H1 (cell line): ENCODE data around the gene TSHZ2. TPM values are rescaled to one million over a fixed set of nuclear protein-coding genes. Genes with fewer than 3 reads are reported as not detected.

Source experiments
- CTCF ChIA-PET: fragments of 300-600 bp; sonication (Branson Sonifier 250); formaldehyde crosslinking; loops from one replicate; lab custom pipeline; 2021; ENCODE audit not compliant: partially characterized antibody; lab: Charles Lee
- POLR2A ChIA-PET: fragments of 300-600 bp; sonication (Branson Sonifier 250); formaldehyde crosslinking; loops from one replicate; lab custom pipeline; 2021; ENCODE audit warnings: inconsistent platforms; ENCODE audit not compliant: partially characterized antibody; lab: Charles Lee
- DNase-seq, 2 experiments: peaks; one replicate each; pipeline versions ENCODE4 v3.0.0 to v3.0.0-alpha.2; 2010 to 2022; ENCODE audit warnings: low spot score in 2 of 2, low read depth in 1 of 2, mixed read lengths in 1 of 2
- FAIRE-seq: peaks from 2 replicates; lab custom pipeline; 2011; peaks lifted over from hg19 to GRCh38; lab: Jason Lieb, UNC
- H2AFZ ChIP-seq: 2 replicates; pipeline ENCODE4 v1.8.1; 2012; ENCODE audit warnings: low read length, inconsistent platforms
- H2AK5ac ChIP-seq: 2 replicates; pipeline ENCODE4 v1.6.1; 2013; ENCODE audit warnings: low read depth, low read length
- H2BK120ac ChIP-seq: replicated peaks from 2 replicates; pipeline ENCODE3; 2013; ENCODE audit warnings: low read depth, low read length, inconsistent platforms
- H2BK12ac ChIP-seq: 2 replicates; pipeline ENCODE4 v1.6.1; 2013; ENCODE audit warnings: low read depth, low read length
- H2BK15ac ChIP-seq: 2 replicates; pipeline ENCODE4 v1.6.1; 2013; ENCODE audit warnings: low read length
- H2BK20ac ChIP-seq: 2 replicates; pipeline ENCODE4 v1.6.1; 2013; ENCODE audit warnings: low read length
- H2BK5ac ChIP-seq: 2 replicates; pipeline ENCODE4 v1.6.1; 2013; ENCODE audit warnings: low read depth, low read length
- H3K14ac ChIP-seq: 2 replicates; pipeline ENCODE4 v1.6.1; 2013; ENCODE audit warnings: inconsistent platforms; ENCODE audit not compliant: insufficient read length
- H3K18ac ChIP-seq: 2 replicates; pipeline ENCODE4 v1.6.1; 2013; ENCODE audit warnings: low read length; ENCODE audit errors: extremely low read depth
- H3K23ac ChIP-seq: 2 replicates; pipeline ENCODE4 v1.6.1; 2013; ENCODE audit warnings: inconsistent platforms; ENCODE audit not compliant: insufficient read length
- H3K23me2 ChIP-seq: 2 replicates; pipeline ENCODE4 v1.6.1; 2013; ENCODE audit warnings: low read depth, low read length
- H3K27ac ChIP-seq: 2 replicates; pipeline ENCODE4 v1.6.1; 2011; ENCODE audit warnings: low read depth, low read length, inconsistent platforms
- H3K27me3 ChIP-seq, 4 experiments: replicated peaks in 1 of 4; 1 replicate in 1 of 4; 2 replicates in 3 of 4; pipeline versions ENCODE4 v1.6.1 to v1.8.1; 2011 to 2013; ENCODE audit warnings: low read length in 3 of 4, mild to moderate bottlenecking in 3 of 4, inconsistent platforms in 2 of 4, mixed read lengths in 2 of 4, moderate library complexity in 1 of 4; ENCODE audit not compliant: control insufficient read depth in 3 of 4, insufficient read depth in 3 of 4; ENCODE audit errors: extremely low read depth in 1 of 4
- H3K36me3 ChIP-seq, 4 experiments: 2 replicates each; pipeline versions ENCODE4 v1.6.1 to v1.8.1; 2011 to 2013; ENCODE audit warnings: mild to moderate bottlenecking in 4 of 4, low read length in 3 of 4, moderate library complexity in 2 of 4, control low read depth in 1 of 4, inconsistent platforms in 1 of 4; ENCODE audit not compliant: insufficient read depth in 4 of 4, control insufficient read depth in 2 of 4
- H3K4ac ChIP-seq: replicated peaks from 2 replicates; pipeline ENCODE3; 2013; ENCODE audit warnings: low read length, low read depth, mixed read lengths, inconsistent platforms; ENCODE audit not compliant: insufficient read length
- H3K4me1 ChIP-seq, 4 experiments: replicated peaks in 1 of 4; 1 replicate in 1 of 4; 2 replicates in 3 of 4; pipeline versions ENCODE4 v1.6.1 to v1.8.1; 2011 to 2013; ENCODE audit warnings: low read length in 3 of 4, inconsistent platforms in 2 of 4, mixed read lengths in 1 of 4; ENCODE audit not compliant: insufficient read depth in 4 of 4, control insufficient read depth in 3 of 4
- H3K4me2 ChIP-seq, 2 experiments: 2 replicates each; pipeline versions ENCODE4 v1.6.1 to v1.8.1; 2011 to 2013; ENCODE audit warnings: low read depth in 2 of 2, low read length in 2 of 2, control low read depth in 1 of 2, inconsistent platforms in 1 of 2, mild to moderate bottlenecking in 1 of 2; ENCODE audit not compliant: insufficient read depth in 1 of 2
- H3K4me3 ChIP-seq, 4 experiments: fragments of 200-600, 300-600 bp in 1 of 4; sonication (generic), shearing (Covaris generic), sonication (Bioruptor Twin) in 1 of 4; 2 replicates each; pipeline versions ENCODE4 v1.5.1 to v1.8.1; 2011 to 2016; ENCODE audit warnings: low read length in 4 of 4, low read depth in 3 of 4, control low read depth in 2 of 4, inconsistent platforms in 2 of 4, mild to moderate bottlenecking in 2 of 4, mixed read lengths in 1 of 4, moderate library complexity in 1 of 4; ENCODE audit not compliant: insufficient read depth in 2 of 4; ENCODE audit errors: extremely low read depth in 1 of 4
- H3K56ac ChIP-seq: replicated peaks from 2 replicates; pipeline ENCODE3; 2013; ENCODE audit warnings: low read depth, mild to moderate bottlenecking, mixed read lengths, low read length, inconsistent platforms; ENCODE audit not compliant: insufficient read length
- H3K79me1 ChIP-seq: 2 replicates; pipeline ENCODE4 v1.6.1; 2013; ENCODE audit warnings: low read depth, low read length, control low read depth
- H3K79me2 ChIP-seq, 2 experiments: 2 replicates each; pipeline versions ENCODE4 v1.6.1 to v1.8.1; 2012 to 2013; ENCODE audit warnings: low read length in 2 of 2, mild to moderate bottlenecking in 2 of 2, inconsistent platforms in 1 of 2; ENCODE audit not compliant: insufficient read depth in 2 of 2, control insufficient read depth in 1 of 2
- H3K9ac ChIP-seq, 4 experiments: replicated peaks in 1 of 4; 1 replicate in 1 of 4; 2 replicates in 3 of 4; pipeline versions ENCODE4 v1.6.1 to v1.8.1; 2011 to 2013; ENCODE audit warnings: low read depth in 3 of 4, low read length in 3 of 4, control low read depth in 2 of 4, mild to moderate bottlenecking in 2 of 4, moderate library complexity in 2 of 4, inconsistent platforms in 1 of 4; ENCODE audit errors: extremely low read depth in 1 of 4
- H3K9me3 ChIP-seq, 2 experiments: 2 replicates each; pipeline versions ENCODE4 v1.6.1 to v1.8.1; 2012 to 2013; ENCODE audit warnings: mild to moderate bottlenecking in 2 of 2, moderate library complexity in 2 of 2, control low read depth in 1 of 2, inconsistent platforms in 1 of 2, low read depth in 1 of 2, low read length in 1 of 2, mixed read lengths in 1 of 2; ENCODE audit not compliant: insufficient read depth in 2 of 2
- H4K20me1 ChIP-seq, 2 experiments: replicated peaks in 1 of 2; 2 replicates each; pipeline versions ENCODE3 to v1.8.1; 2011 to 2013; ENCODE audit warnings: inconsistent platforms in 2 of 2, low read length in 2 of 2, mild to moderate bottlenecking in 1 of 2; ENCODE audit not compliant: insufficient read depth in 2 of 2, control insufficient read depth in 1 of 2
- H4K5ac ChIP-seq: 2 replicates; pipeline ENCODE4 v1.6.1; 2013; ENCODE audit warnings: low read length, low read depth, mixed read lengths, inconsistent platforms; ENCODE audit not compliant: insufficient read length
- H4K8ac ChIP-seq: 2 replicates; pipeline ENCODE4 v1.8.0; 2013; ENCODE audit warnings: mild to moderate bottlenecking, moderate library complexity, low read length, inconsistent platforms; ENCODE audit not compliant: insufficient read depth; ENCODE audit errors: extremely low read depth
- H4K91ac ChIP-seq: replicated peaks from 2 replicates; pipeline ENCODE3; 2013; ENCODE audit warnings: low read length, mixed read lengths, inconsistent platforms; ENCODE audit not compliant: insufficient read length
- BCL11A ChIP-seq, 2 experiments: IDR thresholded peaks; one replicate each; pipeline ENCODE4 v1.6.1; 2011; ENCODE audit warnings: low read depth in 2 of 2, low read length in 2 of 2, mild to moderate bottlenecking in 2 of 2
- CBX5 ChIP-seq: fragments of 300-800, 300-1000 bp; sonication (generic); IDR thresholded peaks from 2 replicates; pipeline ENCODE4 v1.7.1; 2016; ENCODE audit warnings: antibody characterized with exemption, low read length, low read depth
- CHD1 ChIP-seq: IDR thresholded peaks from 2 replicates; pipeline ENCODE4 v1.6.1; 2012; ENCODE audit warnings: low read depth, low read length, improper control_type of control experiment
- CHD2 ChIP-seq: IDR thresholded peaks from 2 replicates; pipeline ENCODE4 v1.6.1; 2012; ENCODE audit warnings: low read length, improper control_type of control experiment
- JUND ChIP-seq: IDR thresholded peaks from 2 replicates; pipeline ENCODE4 v1.6.1; 2011; ENCODE audit warnings: mild to moderate bottlenecking, improper control_type of control experiment, low read length
- KDM4A ChIP-seq: IDR thresholded peaks from one replicate; pipeline ENCODE4 v1.7.1; 2012; ENCODE audit warnings: low read depth, mild to moderate bottlenecking, moderate library complexity, low read length, inconsistent platforms; ENCODE audit not compliant: severe bottlenecking
- PHF8 ChIP-seq: fragments of 200-600 bp; sonication (generic); conservative IDR thresholded peaks from 2 replicates; pipeline ENCODE4 v1.7.1; 2012; ENCODE audit warnings: low read depth, mild to moderate bottlenecking, inconsistent platforms, low read length, moderate library complexity
- POLR2AphosphoS5 ChIP-seq: IDR thresholded peaks from 2 replicates; pipeline ENCODE4 v1.6.1; 2011; ENCODE audit warnings: low read depth, low read length
- RNF2 ChIP-seq: fragments of 200-900, 300-1000 bp; sonication (generic); IDR thresholded peaks from 2 replicates; pipeline ENCODE4 v1.7.1; 2016; ENCODE audit warnings: borderline replicate concordance, low read depth, mild to moderate bottlenecking, antibody characterized with exemption, low read length; ENCODE audit not compliant: poor library complexity, severe bottlenecking; ENCODE audit errors: missing control alignments
- SAP30 ChIP-seq: fragments of 300-600 bp; sonication (generic); IDR thresholded peaks from 2 replicates; pipeline ENCODE4 v1.7.1; 2012; ENCODE audit warnings: low read length, moderate library complexity, mild to moderate bottlenecking, inconsistent platforms; ENCODE audit not compliant: insufficient read depth, insufficient replicate concordance
- SIX5 ChIP-seq: IDR thresholded peaks from 2 replicates; pipeline ENCODE4 v1.6.1; 2011; ENCODE audit warnings: mild to moderate bottlenecking, low read depth, low read length
- SRF ChIP-seq: IDR thresholded peaks from 2 replicates; pipeline ENCODE4 v1.6.1; 2011; ENCODE audit warnings: mild to moderate bottlenecking, low read depth, low read length, moderate library complexity
- TCF12 ChIP-seq: IDR thresholded peaks from 2 replicates; pipeline ENCODE4 v1.6.1; 2011; ENCODE audit warnings: low read depth, mild to moderate bottlenecking, low read length
- YY1 ChIP-seq: IDR thresholded peaks from 2 replicates; pipeline ENCODE4 v1.6.1; 2011; ENCODE audit warnings: low read depth, mild to moderate bottlenecking, low read length
- WGBS, 2 experiments: shearing (Covaris generic) in 1 of 2; methylation state at CpG; one replicate each; pipeline versions ENCODE4 v1.1.6 to v1.1.7; 2013 to 2015; ENCODE audit warnings: low lambda C conversion rate in 2 of 2, mixed read lengths in 2 of 2, inconsistent platforms in 1 of 2, low coverage in 1 of 2, missing lambda C conversion rate in 1 of 2; ENCODE audit not compliant: insufficient replicate concordance in 2 of 2, insufficient coverage in 1 of 2, insufficient read length in 1 of 2; ENCODE audit errors: extremely low coverage in 1 of 2, missing lambda C conversion rate in 1 of 2; 5-methylcytosine and 5-hydroxymethylcytosine counted together
- polyA plus RNA-seq, 7 experiments: library from polyadenylated mRNA; depleted of rRNA in 3 of 7; stranded (reverse) in 5 of 7; unstranded in 2 of 7; fragments of >200 nt in 5 of 7; fragments of 200-250 nt in 2 of 7; gene quantifications; 1 replicate in 5 of 7; 2 replicates in 1 of 7; 4 replicates in 1 of 7; pipeline versions ENCODE4 v1.2.1 to v1.2.3, GENCODE V29; 2011 to 2013; ENCODE audit warnings: missing spikeins in 2 of 7, mixed read lengths in 2 of 7
- total RNA-seq: library from RNA; stranded (reverse); fragmentation: NEBNext Ultra II Directional; extraction: Animal tissue kit (Norgen Biotek cat#: 25700); gene quantifications from 2 replicates; pipeline ENCODE4 v1.2.1, GENCODE V29; 2021

Gene TSHZ2
- total and polyA plus RNA-seq, 2 of the 8 experiments (the other 6 are each of a cell fraction or from before 2014, with no cell fraction given), result 0.14 to 0.30 TPM

DNA sequence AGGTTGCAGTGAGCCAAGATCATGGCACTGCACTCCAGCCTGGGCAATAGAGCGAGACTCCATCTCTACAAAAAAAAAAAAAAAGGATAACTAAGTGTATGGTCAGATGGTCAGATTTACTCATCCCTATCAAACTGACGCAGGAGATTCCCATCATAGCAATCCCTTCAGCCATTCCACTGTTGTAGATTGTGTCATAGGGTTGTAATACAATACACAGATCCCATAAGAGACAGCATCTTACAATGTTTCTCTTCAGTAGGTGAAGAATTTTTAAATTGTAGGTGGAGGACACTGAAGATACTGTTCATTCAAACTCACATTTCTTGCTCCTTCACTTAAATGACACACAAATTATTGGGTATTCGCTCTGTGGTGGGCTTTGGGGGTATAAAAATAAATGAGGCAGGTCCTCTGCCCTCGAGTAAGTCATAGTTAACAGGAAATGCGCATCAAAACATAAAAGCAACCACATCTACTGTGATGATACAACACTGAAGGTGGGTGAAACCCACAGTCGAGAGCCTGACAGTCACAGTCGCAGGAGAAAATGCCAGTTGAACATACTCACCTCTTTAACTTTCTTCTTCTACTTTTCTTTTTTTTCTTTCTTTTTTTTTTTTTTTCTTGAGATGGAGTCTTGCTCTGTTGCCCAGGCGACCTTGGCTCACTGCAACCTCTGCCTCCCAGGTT, 416.0 kb downstream of the TSHZ2 start:
- Histone ChIP-seq H3K18ac (no peak overlapping the region), H3K14ac (no peak overlapping the region), H3K4me3 (no peak overlapping the region), H2BK120ac (no peak overlapping the region), H3K36me3 (no peaks in the 10 kb centered on the region), H3K79me2 (no peaks in the 10 kb centered on the region), H3K23me2 (no peaks in the 10 kb centered on the region), H3K79me1 (no peaks in the 10 kb centered on the region), H3K9me3 (no peaks in the 10 kb centered on the region), H3K4me2 (no peak overlapping the region), H2BK5ac (no peak overlapping the region), H4K91ac (no peak overlapping the region), H3K27me3 (no peaks in the 10 kb centered on the region), H4K8ac (no peak overlapping the region), H3K23ac (no peak overlapping the region), H2BK12ac (no peak overlapping the region), H3K9ac (no peak overlapping the region), H3K56ac (no peak overlapping the region), H3K4ac (no peak overlapping the region), H2BK15ac (no peak overlapping the region), H2BK20ac (no peak overlapping the region), H2AFZ (no peak overlapping the region), H4K5ac (no peak overlapping the region), H3K4me1 (peaks cover 0 to 4% (median 2%) of the 10 kb centered on the region in 4 experiments; a peak in 2 of 7 replicates), H2AK5ac (no peak overlapping the region), H3K27ac (no peak overlapping the region), H4K20me1 (no peaks in the 10 kb centered on the region)
- ChIA-PET CTCF (interaction anchor here (0.6 to 0.9 kb wide), 2 partner anchors 25 to 179 kb away, joined by 3 read pairs; no protein-coding TSS in a partner anchor), POLR2A (no interaction called here)
- WGBS, 2 experiments, result 94% methylated on average over 8 of the region's 8 CpGs; no CpG with 5 or more reads in 1 of the 2 experiments
- no peak for FAIRE-seq
- no peak for DNase-seq
- no peak for TF ChIP-seq POLR2AphosphoS5
- no peak for TF ChIP-seq CHD1
- TF ChIP-seq YY1, result no peak
- TF ChIP-seq BCL11A (IDR thresholded peaks at IDR 0.05; ENCODE audit: low read depth in 2 of 2, low read length in 2 of 2), result no peak
- TF ChIP-seq SRF, result no peak
- TF ChIP-seq CBX5, result no peak
- no peak for TF ChIP-seq CHD2
- TF ChIP-seq JUND, result no peak
- TF ChIP-seq SAP30, result no peak
- no peak for TF ChIP-seq PHF8
- no peak for TF ChIP-seq TCF12
- TF ChIP-seq KDM4A, result no peak
- TF ChIP-seq RNF2, result no peak
- no peak for TF ChIP-seq SIX5
